WTC11 (cell line): ENCODE measurements around the gene WWOX. TPM values are rescaled to one million over a fixed set of nuclear protein-coding genes. Genes with fewer than 3 reads are reported as not detected.

Source experiments
- ATAC-seq: fragments of 200-7000 bp; cut with Tn5 transposase; 2 replicates; pipeline ENCODE4 v1.10.0; 2021; ENCODE audit warnings: mild to moderate bottlenecking, moderate library complexity
- CTCF ChIA-PET: fragments of 300-600 bp; sonication (Branson Sonifier 250); formaldehyde crosslinking; loops from one replicate; lab custom pipeline; 2021; ENCODE audit warnings: antibody characterized with exemption; lab: Charles Lee
- POLR2A ChIA-PET: fragments of 350-600 bp; sonication (Branson Sonifier 250); formaldehyde crosslinking; loops from one replicate; lab custom pipeline; 2021; ENCODE audit warnings: antibody characterized with exemption; lab: Charles Lee
- DNase-seq: peaks from one replicate; pipeline ENCODE4 v3.0.0; 2021; ENCODE audit warnings: low spot score
- H3K27ac Mint-ChIP-seq: 2 replicates; pipeline ENCODE4 v1.8.0; 2021; ENCODE audit warnings: mixed read lengths
- H3K27me3 Mint-ChIP-seq: 2 replicates; pipeline ENCODE4 v1.8.0; 2021; ENCODE audit warnings: low read depth, mild to moderate bottlenecking, moderate library complexity, mixed read lengths
- H3K36me3 Mint-ChIP-seq: 2 replicates; pipeline ENCODE4 v1.8.0; 2021; ENCODE audit warnings: mixed read lengths
- H3K4me1 Mint-ChIP-seq: 2 replicates; pipeline ENCODE4 v1.8.0; 2022; ENCODE audit warnings: mixed read lengths
- H3K4me3 Mint-ChIP-seq: 2 replicates; pipeline ENCODE4 v1.8.0; 2021; ENCODE audit warnings: mild to moderate bottlenecking, moderate library complexity, mixed read lengths
- H3K9me3 Mint-ChIP-seq: 2 replicates; pipeline ENCODE4 v1.8.0; 2021; ENCODE audit warnings: mixed read lengths
- ATF1 ChIP-seq: sonication (generic); formaldehyde crosslinking; IDR thresholded peaks from 2 replicates; pipeline ENCODE4 v1.8.1; 2023; ENCODE audit warnings: mild to moderate bottlenecking, moderate library complexity, missing genetic modification reagents
- ATF3 ChIP-seq: sonication (generic); formaldehyde crosslinking; conservative IDR thresholded peaks from 2 replicates; pipeline ENCODE4 v1.8.1; 2022; ENCODE audit warnings: mild to moderate bottlenecking, missing genetic modification reagents
- CREB1 ChIP-seq: sonication (generic); formaldehyde crosslinking; IDR thresholded peaks from 2 replicates; pipeline ENCODE4 v1.8.0; 2023; ENCODE audit warnings: mild to moderate bottlenecking, missing genetic modification reagents
- CTCF ChIP-seq: fragments of 200-600 bp; IDR thresholded peaks from 2 replicates; pipeline ENCODE4 v1.8.0; 2022; ENCODE audit warnings: antibody characterized with exemption
- FOXK1 ChIP-seq: sonication (generic); formaldehyde crosslinking; IDR thresholded peaks from 2 replicates; pipeline ENCODE4 v1.8.0; 2022; ENCODE audit warnings: mild to moderate bottlenecking, moderate library complexity, missing genetic modification reagents
- FOXP1 ChIP-seq: sonication (generic); formaldehyde crosslinking; IDR thresholded peaks from 2 replicates; pipeline ENCODE4 v1.8.0; 2022; ENCODE audit warnings: missing genetic modification reagents, mild to moderate bottlenecking, moderate library complexity, borderline replicate concordance
- GTF2I ChIP-seq: fragments of 250-450 bp; sonication (Bioruptor Pico); conservative IDR thresholded peaks from 2 replicates; pipeline ENCODE4 v1.4.0; 2021; ENCODE audit warnings: mild to moderate bottlenecking
- MLX ChIP-seq: sonication (generic); formaldehyde crosslinking; IDR thresholded peaks from 2 replicates; pipeline ENCODE4 v1.8.1; 2023; ENCODE audit warnings: mild to moderate bottlenecking, missing genetic modification reagents, moderate library complexity
- NFE2L1 ChIP-seq: sonication (generic); formaldehyde crosslinking; IDR thresholded peaks from 2 replicates; pipeline ENCODE4 v1.8.1; 2023; ENCODE audit warnings: missing genetic modification reagents
- SMAD3 ChIP-seq: sonication (generic); formaldehyde crosslinking; IDR thresholded peaks from 2 replicates; pipeline ENCODE4 v1.8.0; 2022; ENCODE audit warnings: missing genetic modification reagents, mild to moderate bottlenecking, borderline replicate concordance
- SP1 ChIP-seq: sonication (generic); formaldehyde crosslinking; conservative IDR thresholded peaks from 2 replicates; pipeline ENCODE4 v1.8.1; 2022; ENCODE audit warnings: missing genetic modification reagents
- ZNF219 ChIP-seq: sonication (generic); formaldehyde crosslinking; IDR thresholded peaks from 2 replicates; pipeline ENCODE4 v1.8.0; 2023; ENCODE audit warnings: missing genetic modification reagents, mild to moderate bottlenecking, borderline replicate concordance
- ZNF263 ChIP-seq: sonication (generic); formaldehyde crosslinking; IDR thresholded peaks from 2 replicates; pipeline ENCODE4 v1.8.1; 2022; ENCODE audit warnings: low read depth, mild to moderate bottlenecking, moderate library complexity, missing genetic modification reagents
- ZNF416 ChIP-seq: fragments of 250-450 bp; sonication (Bioruptor Pico); IDR thresholded peaks from 2 replicates; pipeline ENCODE4 v1.9.0; 2021; ENCODE audit warnings: mild to moderate bottlenecking, inconsistent platforms
- ZNF423 ChIP-seq: fragments of 250-450 bp; sonication (Bioruptor Pico); IDR thresholded peaks from 2 replicates; pipeline ENCODE4 v2.1.2; 2022; ENCODE audit warnings: mild to moderate bottlenecking, moderate library complexity
- ZNF425 ChIP-seq: fragments of 250-450 bp; sonication (Bioruptor Pico); conservative IDR thresholded peaks from 2 replicates; pipeline ENCODE4 v1.9.0; 2021; ENCODE audit warnings: mild to moderate bottlenecking
- ZNF532 ChIP-seq: fragments of 250-450 bp; sonication (Bioruptor Pico); IDR thresholded peaks from 2 replicates; pipeline ENCODE4 v1.9.0; 2021; ENCODE audit warnings: mild to moderate bottlenecking, borderline replicate concordance
- ZSCAN18 ChIP-seq: fragments of 250-450 bp; sonication (Bioruptor Pico); IDR thresholded peaks from 2 replicates; pipeline ENCODE4 v2.1.2; 2022; ENCODE audit warnings: mild to moderate bottlenecking, moderate library complexity
- total RNA-seq: library from RNA; stranded (reverse); gene quantifications from 3 replicates; pipeline ENCODE4 v1.2.3, GENCODE V29; 2021
- TF ChIP-seq, protein P1 (sequence below): sonication (generic); formaldehyde crosslinking; IDR thresholded peaks from 2 replicates; pipeline ENCODE4 v1.8.1; 2022; ENCODE audit warnings: low read depth, missing genetic modification reagents, borderline replicate concordance
- TF ChIP-seq, protein P2 (sequence below): sonication (generic); formaldehyde crosslinking; IDR thresholded peaks from 2 replicates; pipeline ENCODE4 v1.8.0; 2022; ENCODE audit warnings: mild to moderate bottlenecking, missing genetic modification reagents
- TF ChIP-seq, protein P3 (sequence below): sonication (generic); formaldehyde crosslinking; IDR thresholded peaks from 2 replicates; pipeline ENCODE4 v1.8.1; 2022; ENCODE audit warnings: missing genetic modification reagents, borderline replicate concordance

WWOX gene
- total RNA-seq, 1 experiment from 2014 or later, result 15.7 TPM

GRCh38 chr16:78993346-78993745 is 893.9 kb downstream of the WWOX start (continued):
- TF ChIP-seq, protein P1, sequence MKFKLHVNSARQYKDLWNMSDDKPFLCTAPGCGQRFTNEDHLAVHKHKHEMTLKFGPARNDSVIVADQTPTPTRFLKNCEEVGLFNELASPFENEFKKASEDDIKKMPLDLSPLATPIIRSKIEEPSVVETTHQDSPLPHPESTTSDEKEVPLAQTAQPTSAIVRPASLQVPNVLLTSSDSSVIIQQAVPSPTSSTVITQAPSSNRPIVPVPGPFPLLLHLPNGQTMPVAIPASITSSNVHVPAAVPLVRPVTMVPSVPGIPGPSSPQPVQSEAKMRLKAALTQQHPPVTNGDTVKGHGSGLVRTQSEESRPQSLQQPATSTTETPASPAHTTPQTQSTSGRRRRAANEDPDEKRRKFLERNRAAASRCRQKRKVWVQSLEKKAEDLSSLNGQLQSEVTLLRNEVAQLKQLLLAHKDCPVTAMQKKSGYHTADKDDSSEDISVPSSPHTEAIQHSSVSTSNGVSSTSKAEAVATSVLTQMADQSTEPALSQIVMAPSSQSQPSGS (CRISPR knock-in tag), result no peak
- TF ChIP-seq FOXK1 (CRISPR knock-in tag), result no peak

DNA sequence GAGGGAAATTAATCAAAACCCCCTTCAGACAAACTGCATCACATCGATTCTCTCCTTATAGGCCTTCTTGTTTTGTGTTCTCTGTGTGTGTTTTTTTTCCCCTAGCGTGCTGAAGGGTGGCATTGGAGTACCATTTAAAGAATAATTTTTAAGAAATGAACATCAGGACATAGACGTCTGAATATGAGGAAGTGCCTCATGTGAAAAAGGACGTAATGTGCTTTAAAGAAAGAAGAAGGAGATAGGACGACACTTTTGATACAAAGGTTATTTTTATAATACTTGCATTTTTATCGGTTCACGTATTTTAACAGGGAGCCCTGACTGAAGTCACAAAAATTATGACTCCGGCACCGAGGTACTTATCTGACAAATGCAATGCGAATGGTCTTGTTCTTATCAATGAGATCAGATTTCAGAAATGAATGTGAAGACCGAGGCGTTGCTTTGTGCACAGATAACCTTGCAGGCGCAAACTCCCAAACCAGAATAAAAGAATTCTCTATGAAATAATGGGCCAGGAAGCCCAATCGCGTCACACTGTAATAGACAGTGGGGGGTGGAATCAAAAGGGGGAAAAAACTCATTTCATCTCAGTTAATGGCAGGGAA is 894.8 kb downstream of the WWOX start:
- ChIA-PET POLR2A (interaction anchor here (0.7 kb wide), 1 partner anchor 366 kb away, joined by 4 read pairs; no protein-coding TSS in a partner anchor), CTCF (interaction anchor here (0.7 kb wide), 2 partner anchors 13 to 1444 kb away, joined by 4 to 6 read pairs; no protein-coding TSS in a partner anchor)
- Mint-ChIP-seq H3K4me1 (peaks cover 57% of the 10 kb centered on the region), H3K36me3 (no peaks in the 10 kb centered on the region), H3K27me3 (peaks cover 3% of the 10 kb centered on the region), H3K9me3 (0 out of 2 replicates have a peak, but pooled peaks cover 5% of the 10 kb centered on the region), H3K27ac (no peak overlapping the region)
- DNase-seq (no peak), ATAC-seq (no peak)
- TF ChIP-seq, protein P2, sequence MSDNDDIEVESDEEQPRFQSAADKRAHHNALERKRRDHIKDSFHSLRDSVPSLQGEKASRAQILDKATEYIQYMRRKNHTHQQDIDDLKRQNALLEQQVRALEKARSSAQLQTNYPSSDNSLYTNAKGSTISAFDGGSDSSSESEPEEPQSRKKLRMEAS (CRISPR knock-in tag), result no peak
- TF ChIP-seq ZNF423 (no peak), NFE2L1 (CRISPR knock-in tag) (no peak), SP1 (CRISPR knock-in tag) (no peak), ZNF263 (no peak), ZNF219 (CRISPR knock-in tag) (no peak), ZNF532 (CRISPR knock-in tag) (no peak), ATF1 (CRISPR knock-in tag) (no peak), FOXK1 (CRISPR knock-in tag) (no peak), FOXP1 (CRISPR knock-in tag) (no peak), ZNF425 (no peak), ZSCAN18 (CRISPR knock-in tag) (no peak), CREB1 (CRISPR knock-in tag) (no peak), GTF2I (no peak), ATF3 (CRISPR knock-in tag) (no peak), MLX (CRISPR knock-in tag) (no peak), SMAD3 (CRISPR knock-in tag) (no peak), ZNF416 (no peak), CTCF (no peak)
- TF ChIP-seq, protein P3, sequence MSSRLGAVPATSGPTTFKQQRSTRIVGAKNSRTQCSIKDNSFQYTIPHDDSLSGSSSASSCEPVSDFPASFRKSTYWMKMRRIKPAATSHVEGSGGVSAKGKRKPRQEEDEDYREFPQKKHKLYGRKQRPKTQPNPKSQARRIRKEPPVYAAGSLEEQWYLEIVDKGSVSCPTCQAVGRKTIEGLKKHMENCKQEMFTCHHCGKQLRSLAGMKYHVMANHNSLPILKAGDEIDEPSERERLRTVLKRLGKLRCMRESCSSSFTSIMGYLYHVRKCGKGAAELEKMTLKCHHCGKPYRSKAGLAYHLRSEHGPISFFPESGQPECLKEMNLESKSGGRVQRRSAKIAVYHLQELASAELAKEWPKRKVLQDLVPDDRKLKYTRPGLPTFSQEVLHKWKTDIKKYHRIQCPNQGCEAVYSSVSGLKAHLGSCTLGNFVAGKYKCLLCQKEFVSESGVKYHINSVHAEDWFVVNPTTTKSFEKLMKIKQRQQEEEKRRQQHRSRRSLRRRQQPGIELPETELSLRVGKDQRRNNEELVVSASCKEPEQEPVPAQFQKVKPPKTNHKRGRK, result no peak
- TF ChIP-seq, all 79 proteins: peak for 0
- H3K4me3 Mint-ChIP-seq, result no peak overlapping the region
